Activated CD8-positive, alpha-beta memory T cell treated with anti-CD3 and anti-CD28 coated beads for 36 hours (primary cell): Measurements from ENCODE around the gene TOR1B. TPM values are rescaled to one million over a fixed set of nuclear protein-coding genes. Genes with fewer than 3 reads are reported as not detected.

Experiments
- CTCF ChIA-PET: fragments of 350-600 bp; sonication (Branson Sonifier 250); formaldehyde crosslinking; loops from one replicate; lab custom pipeline; 2021; ENCODE audit warnings: antibody characterized with exemption; lab: Charles Lee
- POLR2A ChIA-PET: fragments of 350-600 bp; sonication (Branson Sonifier 250); formaldehyde crosslinking; loops from one replicate; lab custom pipeline; 2021; ENCODE audit warnings: antibody characterized with exemption; lab: Charles Lee
- total RNA-seq, 2 experiments: library from RNA; stranded (reverse); gene quantifications; one replicate each; pipeline ENCODE4 v1.2.3, GENCODE V29; 2021

TOR1B gene
- total RNA-seq, 2 experiments from 2014 or later, result 23.0 to 23.4 TPM

- POLR2A ChIA-PET, result interaction anchor here (0.5 to 1.1 kb wide), 4 partner anchors 9 to 66 kb away, joined by 3 to 6 read pairs (median 4); no protein-coding TSS in a partner anchor
- CTCF ChIA-PET, result interaction anchor here (0.8 to 1.2 kb wide), 4 partner anchors 8 to 82 kb away, joined by 3 read pairs; no protein-coding TSS in a partner anchor
These were observed 684 bp downstream of the TOR1B start for GRCh38 chr9:129803676-129804060.

- CTCF ChIA-PET, result interaction anchor here (0.5 to 0.7 kb wide), 2 partner anchors 291 to 725 kb away, joined by 3 read pairs; no protein-coding TSS in a partner anchor
- POLR2A ChIA-PET, result no interaction called here
These were observed 3.1 kb downstream of the TOR1B start for GRCh38 chr9:129806061-129806460.

- ChIA-PET CTCF (interaction anchor here (1.4 kb wide), 1 partner anchor 25 kb away, joined by 3 read pairs; the partner anchor contains the start of gene C9orf78), POLR2A (no interaction called here)
These were observed 6.4 kb downstream of the TOR1B start for GRCh38 chr9:129809346-129809745.

- CTCF ChIA-PET, result interaction anchor here (1.4 kb wide), 1 partner anchor 25 kb away, joined by 3 read pairs; the partner anchor contains the start of gene C9orf78
- POLR2A ChIA-PET, result interaction anchor here (0.6 kb wide), 1 partner anchor 80 kb away, joined by 4 read pairs; no protein-coding TSS in a partner anchor
These were observed 7.1 kb downstream of the TOR1B start for GRCh38 chr9:129810116-129810515.

- ChIA-PET POLR2A (interaction anchor here (0.6 kb wide), 3 partner anchors 28 to 81 kb away, joined by 4 to 6 read pairs (median 4); no protein-coding TSS in a partner anchor), CTCF (no interaction called here)
These were observed 7.8 kb downstream of the TOR1B start for GRCh38 chr9:129810788-129811187.

- CTCF ChIA-PET, result interaction anchor here (1.1 kb wide), 1 partner anchor 8 kb away, joined by 3 read pairs; no protein-coding TSS in a partner anchor
These were observed 9.0 kb downstream of the TOR1B start for GRCh38 chr9:129811967-129812363.

GRCh38 chr9:129812385-129812784 lies 9.4 kb downstream of the TOR1B start:
- POLR2A ChIA-PET, result interaction anchor here (1.0 to 1.2 kb wide), 2 partner anchors 8 to 48 kb away, joined by 3 to 4 read pairs; no protein-coding TSS in a partner anchor
- CTCF ChIA-PET, result interaction anchor here (1.1 kb wide), 1 partner anchor 9 kb away, joined by 3 read pairs; no protein-coding TSS in a partner anchor

More at GRCh38 chr9:129811967-129812363, 9.0 kb downstream of the TOR1B start:
- POLR2A ChIA-PET, result interaction anchor here (1.0 kb wide), 1 partner anchor 49 kb away, joined by 3 read pairs; no protein-coding TSS in a partner anchor

GRCh38 chr9:129813661-129814060 lies 10.7 kb downstream of the TOR1B start:
- CTCF ChIA-PET, result interaction anchor here (0.5 kb wide), 1 partner anchor 601 kb away, joined by 3 read pairs; no protein-coding TSS in a partner anchor
- POLR2A ChIA-PET, result interaction anchor here (1.2 kb wide), 1 partner anchor 9 kb away, joined by 4 read pairs; no protein-coding TSS in a partner anchor

GRCh38 chr9:129814432-129815223 lies 11.6 kb downstream of the TOR1B start:
- CTCF ChIA-PET, result interaction anchor here (0.5 kb wide), 1 partner anchor 602 kb away, joined by 3 read pairs; no protein-coding TSS in a partner anchor
- POLR2A ChIA-PET, result interaction anchor here (0.6 kb wide), 1 partner anchor 9 kb away, joined by 3 read pairs; the partner anchor contains the start of gene TOR1A

GRCh38 chr9:129815278-129815677 lies 12.3 kb downstream of the TOR1B start:
- POLR2A ChIA-PET, result interaction anchor here (0.6 kb wide), 1 partner anchor 8 kb away, joined by 3 read pairs; the partner anchor contains the start of gene TOR1A
- CTCF ChIA-PET, result no interaction called here

- POLR2A ChIA-PET, result interaction anchor here (0.7 kb wide), 2 partner anchors 13 to 185 kb away, joined by 3 to 6 read pairs; no protein-coding TSS in a partner anchor
- CTCF ChIA-PET, result no interaction called here
These were observed 13.8 kb downstream of the TOR1B start for GRCh38 chr9:129816501-129817435.

- CTCF ChIA-PET, result no interaction called here
- POLR2A ChIA-PET, result interaction anchor here (0.6 to 1.3 kb wide), 2 partner anchors 12 to 19 kb away, joined by 3 to 7 read pairs; partner anchors contain the start of genes C9orf78 and USP20
These were observed 20.0 kb downstream of the TOR1B start for GRCh38 chr9:129822898-129823541.

- ChIA-PET POLR2A (interaction anchor here (0.5 to 1.3 kb wide), 3 partner anchors 9 to 70 kb away, joined by 3 to 7 read pairs (median 4); partner anchors contain the start of genes C9orf78 and USP20), CTCF (no interaction called here)
These were observed 20.6 kb downstream of the TOR1B start for GRCh38 chr9:129823542-129823934.

GRCh38 chr9:129823935-129824601 lies 21.1 kb downstream of the TOR1B start, which contains the start of gene TOR1A:
TSS of gene TOR1A (minus strand) at chr9:129824136. CDS start at chr9:129824085, 51 bp downstream.
- ChIA-PET POLR2A (interaction anchor here (0.5 to 1.3 kb wide), 3 partner anchors 9 to 70 kb away, joined by 3 to 7 read pairs (median 4); partner anchors contain the start of genes C9orf78 and USP20), CTCF (no interaction called here)

- ChIA-PET CTCF (no interaction called here), POLR2A (interaction anchor here (0.6 kb wide), 2 partner anchors 18 to 138 kb away, joined by 6 to 7 read pairs; no protein-coding TSS in a partner anchor)
These were observed 23.4 kb downstream of the TOR1B start for GRCh38 chr9:129826344-129826743.

- CTCF ChIA-PET, result no interaction called here
These were observed 23.8 kb downstream of the TOR1B start for GRCh38 chr9:129826759-129827158.

GRCh38 chr9:129828051-129828450 lies 25.1 kb downstream of the TOR1B start:
- ChIA-PET POLR2A (no interaction called here), CTCF (interaction anchor here (1.0 kb wide), 1 partner anchor 57 kb away, joined by 3 read pairs; no protein-coding TSS in a partner anchor)

More at GRCh38 chr9:129826759-129827158, 23.8 kb downstream of the TOR1B start:
- POLR2A ChIA-PET, result interaction anchor here (0.5 to 0.6 kb wide), 2 partner anchors 17 to 60 kb away, joined by 7 to 8 read pairs; no protein-coding TSS in a partner anchor
